Hepatocyte (in vitro differentiated cells): ENCODE results near the gene ACO2. TPM values are rescaled to one million over a fixed set of nuclear protein-coding genes. Genes with fewer than 3 reads are reported as not detected.

Experiments
- DNase-seq: peaks from one replicate; pipeline ENCODE4 v3.0.0-alpha.2; 2016; ENCODE audit warnings: low spot score
- H2AFZ ChIP-seq: fragments of 200-600 bp; sonication (generic); 2 replicates; pipeline ENCODE4 v1.6.0; 2016; ENCODE audit warnings: antibody characterized with exemption, mild to moderate bottlenecking
- H3K27ac ChIP-seq: fragments of 200-600 bp; sonication (generic); 2 replicates; pipeline ENCODE4 v1.5.1; 2016; ENCODE audit warnings: mild to moderate bottlenecking
- H3K27me3 ChIP-seq: fragments of 200-600 bp; sonication (generic); 2 replicates; pipeline ENCODE4 v1.6.1; 2016
- H3K36me3 ChIP-seq: fragments of 200-600 bp; sonication (generic); replicated peaks from 2 replicates; pipeline ENCODE4 v1.5.1; 2016; ENCODE audit warnings: low read depth; ENCODE audit not compliant: insufficient read depth
- H3K4me1 ChIP-seq: fragments of 200-600 bp; sonication (generic); 2 replicates; pipeline ENCODE4 v1.5.1; 2016; ENCODE audit warnings: mild to moderate bottlenecking, moderate library complexity; ENCODE audit not compliant: insufficient read depth
- H3K4me2 ChIP-seq: fragments of 200-600 bp; sonication (generic); 2 replicates; pipeline ENCODE4 v1.6.0; 2016
- H3K4me3 ChIP-seq: fragments of 200-600 bp; sonication (generic); 2 replicates; pipeline ENCODE4 v1.5.1; 2016; ENCODE audit warnings: mild to moderate bottlenecking
- H3K79me2 ChIP-seq: fragments of 200-600 bp; sonication (generic); 2 replicates; pipeline ENCODE4 v1.6.0; 2017; ENCODE audit warnings: mild to moderate bottlenecking
- H3K9me2 ChIP-seq: fragments of 200-600 bp; sonication (generic); replicated peaks from 2 replicates; pipeline ENCODE4 v1.6.0; 2017; ENCODE audit warnings: mild to moderate bottlenecking; ENCODE audit not compliant: insufficient read depth
- H3K9me3 ChIP-seq: fragments of 200-600 bp; sonication (generic); 2 replicates; pipeline ENCODE4 v1.5.1; 2016; ENCODE audit warnings: low read depth, mild to moderate bottlenecking
- H4K20me1 ChIP-seq: fragments of 200-600 bp; sonication (generic); 2 replicates; pipeline ENCODE4 v1.6.0; 2016; ENCODE audit warnings: mild to moderate bottlenecking; ENCODE audit not compliant: insufficient read depth, poor library complexity, severe bottlenecking
- EZH2 ChIP-seq: fragments of 200-600 bp; sonication (generic); IDR thresholded peaks from 2 replicates; pipeline ENCODE4 v1.6.1; 2016; ENCODE audit warnings: antibody characterized with exemption, mild to moderate bottlenecking, borderline replicate concordance
- EZH2phosphoT487 ChIP-seq: fragments of 200-600 bp; sonication (generic); IDR thresholded peaks from one replicate; pipeline ENCODE4 v1.6.1; 2018; ENCODE audit warnings: antibody characterized with exemption, mild to moderate bottlenecking, low read depth, moderate library complexity; ENCODE audit not compliant: unreplicated experiment, severe bottlenecking
- WGBS: methylation state at CpG from one replicate; pipeline ENCODE4 v1.1.6; 2016; ENCODE audit warnings: low lambda C conversion rate; ENCODE audit errors: missing lambda C conversion rate; 5-methylcytosine and 5-hydroxymethylcytosine counted together
- polyA plus RNA-seq: library from polyadenylated mRNA; unstranded; fragments of >200 nt; fragmentation: Nextera tagmentation; extraction: Ambion mirVana; gene quantifications from 2 replicates; pipeline ENCODE4 v1.2.1, GENCODE V29; 2016
- total RNA-seq: library from RNA; depleted of rRNA; stranded (reverse); fragments of >200 nt; gene quantifications from 2 replicates; pipeline ENCODE4 v1.2.3, GENCODE V29; 2014
- TF ChIP-seq, protein P1 (sequence below): fragments of 200-600 bp; sonication (generic); IDR thresholded peaks from 2 replicates; pipeline ENCODE4 v1.5.1; 2016; ENCODE audit warnings: antibody characterized with exemption, mild to moderate bottlenecking; ENCODE audit not compliant: poor library complexity

Gene ACO2
- total and polyA plus RNA-seq, 2 experiments from 2014 or later = 129 to 196 TPM

GRCh38 chr22:41526830-41527799 is 58.2 kb downstream of the ACO2 start:
- H3K4me3 ChIP-seq = no peak overlapping the region
- H2AFZ ChIP-seq = no peak overlapping the region
- TF ChIP-seq EZH2 (no peak), EZH2phosphoT487 (no peak)
- TF ChIP-seq, protein P1, sequence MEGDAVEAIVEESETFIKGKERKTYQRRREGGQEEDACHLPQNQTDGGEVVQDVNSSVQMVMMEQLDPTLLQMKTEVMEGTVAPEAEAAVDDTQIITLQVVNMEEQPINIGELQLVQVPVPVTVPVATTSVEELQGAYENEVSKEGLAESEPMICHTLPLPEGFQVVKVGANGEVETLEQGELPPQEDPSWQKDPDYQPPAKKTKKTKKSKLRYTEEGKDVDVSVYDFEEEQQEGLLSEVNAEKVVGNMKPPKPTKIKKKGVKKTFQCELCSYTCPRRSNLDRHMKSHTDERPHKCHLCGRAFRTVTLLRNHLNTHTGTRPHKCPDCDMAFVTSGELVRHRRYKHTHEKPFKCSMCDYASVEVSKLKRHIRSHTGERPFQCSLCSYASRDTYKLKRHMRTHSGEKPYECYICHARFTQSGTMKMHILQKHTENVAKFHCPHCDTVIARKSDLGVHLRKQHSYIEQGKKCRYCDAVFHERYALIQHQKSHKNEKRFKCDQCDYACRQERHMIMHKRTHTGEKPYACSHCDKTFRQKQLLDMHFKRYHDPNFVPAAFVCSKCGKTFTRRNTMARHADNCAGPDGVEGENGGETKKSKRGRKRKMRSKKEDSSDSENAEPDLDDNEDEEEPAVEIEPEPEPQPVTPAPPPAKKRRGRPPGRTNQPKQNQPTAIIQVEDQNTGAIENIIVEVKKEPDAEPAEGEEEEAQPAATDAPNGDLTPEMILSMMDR = peak; percentile 55
- H3K79me2 ChIP-seq = no peaks in the 10 kb centered on the region
- H3K27me3 ChIP-seq = no peaks in the 10 kb centered on the region
- peak overlapping the region; percentile 14 for H3K27ac ChIP-seq
- no peaks in the 10 kb centered on the region for H4K20me1 ChIP-seq
- 92% methylated on average over 30 of the region's 32 CpGs for WGBS
- H3K9me3 ChIP-seq = no peaks in the 10 kb centered on the region
- H3K4me1 ChIP-seq = no peaks in the 10 kb centered on the region
- peak; percentile 48 for DNase-seq
- H3K4me2 ChIP-seq = no peak overlapping the region
- H3K9me2 ChIP-seq = no peaks in the 10 kb centered on the region
- H3K36me3 ChIP-seq = no peaks in the 10 kb centered on the region

DNA sequence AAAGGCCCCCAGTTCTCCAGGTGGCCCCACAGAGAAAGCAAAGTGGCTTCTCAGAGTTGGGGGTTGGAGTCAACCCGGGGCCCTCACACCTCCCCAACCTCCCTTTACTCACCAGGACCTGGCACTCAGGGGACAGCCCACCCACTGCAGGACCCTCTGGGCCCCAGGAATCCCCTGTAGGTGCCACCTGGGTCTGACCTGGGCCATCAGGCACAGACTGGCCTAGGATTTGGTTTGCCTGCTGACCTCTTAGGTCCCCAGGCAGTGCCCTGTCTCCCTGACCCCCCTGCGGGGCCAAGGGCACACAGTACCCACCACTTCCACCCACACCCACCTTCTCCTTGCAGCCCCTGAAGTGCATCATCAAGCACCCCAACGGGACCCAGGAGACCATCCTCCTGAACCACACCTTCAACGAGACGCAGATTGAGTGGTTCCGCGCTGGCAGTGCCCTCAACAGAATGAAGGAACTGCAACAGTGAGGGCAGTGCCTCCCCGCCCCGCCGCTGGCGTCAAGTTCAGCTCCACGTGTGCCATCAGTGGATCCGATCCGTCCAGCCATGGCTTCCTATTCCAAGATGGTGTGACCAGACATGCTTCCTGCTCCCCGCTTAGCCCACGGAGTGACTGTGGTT is 59.3 kb downstream of the ACO2 start:
- H3K36me3 ChIP-seq = no peaks in the 10 kb centered on the region
- H3K27me3 ChIP-seq = no peaks in the 10 kb centered on the region
- no peaks in the 10 kb centered on the region for H3K79me2 ChIP-seq
- no peak overlapping the region for H2AFZ ChIP-seq
- H3K27ac ChIP-seq = no peak overlapping the region
- no peaks in the 10 kb centered on the region for H4K20me1 ChIP-seq
- H3K9me3 ChIP-seq = no peaks in the 10 kb centered on the region
- no peak for DNase-seq
- no peaks in the 10 kb centered on the region for H3K9me2 ChIP-seq
- TF ChIP-seq, protein P1 = no peak
- no peak for TF ChIP-seq EZH2
- H3K4me2 ChIP-seq = no peak overlapping the region
- 97% methylated on average over 16 of the region's 16 CpGs for WGBS
- H3K4me1 ChIP-seq = no peaks in the 10 kb centered on the region
- no peak overlapping the region for H3K4me3 ChIP-seq

DNA sequence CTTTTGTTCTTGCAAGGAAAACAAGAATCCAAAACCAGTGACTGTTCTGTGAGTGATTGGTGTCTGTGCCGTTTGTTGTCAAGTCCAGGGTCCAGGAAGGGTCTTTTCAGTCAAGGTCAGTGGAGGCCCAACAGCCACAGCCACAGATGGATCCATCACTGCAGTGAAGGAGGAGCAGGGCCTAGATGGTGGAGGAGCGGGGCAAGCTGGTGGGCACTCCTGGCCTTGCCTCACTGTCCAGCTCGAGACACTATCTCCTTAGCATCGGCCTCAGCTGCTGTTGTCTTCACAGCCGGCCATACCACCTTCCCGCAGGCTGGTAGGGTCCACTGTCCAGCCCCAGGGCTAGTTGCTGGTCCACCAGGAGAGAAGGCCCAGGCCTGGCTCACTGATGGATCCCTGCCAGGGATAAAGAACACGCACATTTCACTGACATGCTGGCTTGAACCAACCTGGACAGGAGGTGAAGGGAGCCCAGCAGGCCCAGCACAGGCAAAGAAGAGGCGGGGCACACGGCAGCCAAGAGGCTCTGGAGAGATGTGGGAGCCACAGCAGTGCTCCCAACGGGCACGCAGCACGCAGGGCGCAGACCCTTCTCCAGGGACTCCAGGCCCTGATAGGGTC is 60.1 kb downstream of the ACO2 start:
- Histone ChIP-seq H3K27me3 (no peaks in the 10 kb centered on the region), H3K27ac (no peak overlapping the region), H4K20me1 (no peaks in the 10 kb centered on the region), H3K9me2 (no peaks in the 10 kb centered on the region), H3K4me3 (no peak overlapping the region), H3K4me2 (no peak overlapping the region), H3K4me1 (no peaks in the 10 kb centered on the region), H2AFZ (no peak overlapping the region), H3K79me2 (peaks cover 3% of the 10 kb centered on the region), H3K36me3 (no peaks in the 10 kb centered on the region), H3K9me3 (no peaks in the 10 kb centered on the region)
- TF ChIP-seq, protein P1 = no peak
- TF ChIP-seq EZH2phosphoT487 (no peak), EZH2 (no peak)
- DNase-seq = no peak
- WGBS = 94% methylated on average over 13 of the region's 13 CpGs
